ENCODE data around the gene RASSF5.

The RASSF5 gene

GRCh38 chr1:206490771-206491405 is 16.4 kb upstream of the RASSF5 start:
- Histone ChIP-seq H3K9ac (no peak overlapping the region), H3K4me1 (no peaks in the 10 kb centered on the region), H3K27ac (no peak overlapping the region), H3K36me3 (ENCODE audit: control insufficient read depth, insufficient read depth, low read length) (no peaks in the 10 kb centered on the region), H3K79me2 (no peaks in the 10 kb centered on the region), H2AFZ (no peak overlapping the region), H3K4me2 (ENCODE audit: low read length) (no peak overlapping the region), H3K27me3 (ENCODE audit: control insufficient read depth, insufficient read depth, low read length) (no peaks in the 10 kb centered on the region), H3K9me3 (ENCODE audit: control insufficient read depth, low read length) (no peaks in the 10 kb centered on the region), H3K4me3 (ENCODE audit: low read depth, low read length) (no peak overlapping the region)
- TF ChIP-seq CTCF (IDR thresholded peaks at IDR 0.05), result no peak

GRCh38 chr1:206491616-206492015 is 15.7 kb upstream of the RASSF5 start:
- Histone ChIP-seq H3K4me1 (no peaks in the 10 kb centered on the region), H3K4me3 (ENCODE audit: low read depth, low read length) (no peak overlapping the region), H3K27ac (no peak overlapping the region), H3K36me3 (ENCODE audit: control insufficient read depth, insufficient read depth, low read length) (no peaks in the 10 kb centered on the region), H3K9me3 (ENCODE audit: control insufficient read depth, low read length) (no peaks in the 10 kb centered on the region), H3K27me3 (ENCODE audit: control insufficient read depth, insufficient read depth, low read length) (no peaks in the 10 kb centered on the region), H3K9ac (no peak overlapping the region), H3K4me2 (ENCODE audit: low read length) (no peak overlapping the region), H3K79me2 (no peaks in the 10 kb centered on the region), H2AFZ (no peak overlapping the region)
- no peak for TF ChIP-seq CTCF (IDR thresholded peaks at IDR 0.05)

GRCh38 chr1:206492589-206492988 is 14.7 kb upstream of the RASSF5 start:
- Histone ChIP-seq H3K36me3 (ENCODE audit: control insufficient read depth, insufficient read depth, low read length) (no peaks in the 10 kb centered on the region), H3K79me2 (no peaks in the 10 kb centered on the region)

GRCh38 chr1:206493279-206493678 is 14.1 kb upstream of the RASSF5 start:
- no peak for TF ChIP-seq CTCF (IDR thresholded peaks at IDR 0.05)
- Histone ChIP-seq H3K4me3 (ENCODE audit: low read depth, low read length) (no peak overlapping the region), H3K36me3 (ENCODE audit: control insufficient read depth, insufficient read depth, low read length) (no peaks in the 10 kb centered on the region), H3K27me3 (ENCODE audit: control insufficient read depth, insufficient read depth, low read length) (no peaks in the 10 kb centered on the region), H3K4me1 (no peaks in the 10 kb centered on the region), H3K9ac (no peak overlapping the region), H2AFZ (no peak overlapping the region), H3K27ac (no peak overlapping the region), H3K9me3 (ENCODE audit: control insufficient read depth, low read length) (no peaks in the 10 kb centered on the region), H3K4me2 (ENCODE audit: low read length) (no peak overlapping the region), H3K79me2 (no peaks in the 10 kb centered on the region)

More at GRCh38 chr1:206492589-206492988, 14.7 kb upstream of the RASSF5 start:
- Histone ChIP-seq H3K27ac (no peak overlapping the region), H2AFZ (no peak overlapping the region), H3K9me3 (ENCODE audit: control insufficient read depth, low read length) (no peaks in the 10 kb centered on the region), H3K4me3 (ENCODE audit: low read depth, low read length) (no peak overlapping the region), H3K27me3 (ENCODE audit: control insufficient read depth, insufficient read depth, low read length) (no peaks in the 10 kb centered on the region), H3K4me2 (ENCODE audit: low read length) (no peak overlapping the region), H3K4me1 (no peaks in the 10 kb centered on the region), H3K9ac (no peak overlapping the region)
- no peak for TF ChIP-seq CTCF (IDR thresholded peaks at IDR 0.05)

- H3K4me3 ChIP-seq (ENCODE audit: low read depth, low read length), result no peak overlapping the region
- no peaks in the 10 kb centered on the region for H3K27me3 ChIP-seq (ENCODE audit: control insufficient read depth, insufficient read depth, low read length)
- TF ChIP-seq CTCF (IDR thresholded peaks at IDR 0.05), result no peak
- no peak overlapping the region for H3K9ac ChIP-seq
- no peaks in the 10 kb centered on the region for H3K36me3 ChIP-seq (ENCODE audit: control insufficient read depth, insufficient read depth, low read length)
- peak overlapping the region; percentile 29 for H3K27ac ChIP-seq
- H3K9me3 ChIP-seq (ENCODE audit: control insufficient read depth, low read length), result no peaks in the 10 kb centered on the region
- no peaks in the 10 kb centered on the region for H3K79me2 ChIP-seq
- H3K4me2 ChIP-seq (ENCODE audit: low read length), result no peak overlapping the region
- no peak overlapping the region for H2AFZ ChIP-seq
- no peaks in the 10 kb centered on the region for H3K4me1 ChIP-seq
Observed at GRCh38 chr1:206495011-206495461, 12.3 kb upstream of the RASSF5 start.
